CD4-positive, alpha-beta T cell (primary cell): ENCODE measurements around the gene EPHA4. TPM values are rescaled to one million over a fixed set of nuclear protein-coding genes. Genes with fewer than 3 reads are reported as not detected.

Experiments used
- ATAC-seq: fragments of 200-7000 bp; cut with Tn5 transposase; one replicate; pipeline ENCODE4 v1.10.0; 2022; ENCODE audit warnings: mild to moderate bottlenecking; ENCODE audit not compliant: poor library complexity
- CTCF ChIA-PET: fragments of 350-600 bp; sonication (Branson Sonifier 250); formaldehyde crosslinking; loops from one replicate; lab custom pipeline; 2021; ENCODE audit warnings: antibody characterized with exemption, inconsistent platforms; lab: Charles Lee
- POLR2A ChIA-PET: fragments of 350-600 bp; sonication (Branson Sonifier 250); formaldehyde crosslinking; loops from one replicate; lab custom pipeline; 2021; ENCODE audit warnings: antibody characterized with exemption, inconsistent platforms; lab: Charles Lee
- DNase-seq, 14 experiments: peaks; one replicate each; pipeline ENCODE4 v3.0.0-alpha.2; 2013 to 2020; ENCODE audit warnings: mixed read lengths in 2 of 14
- H3K27ac ChIP-seq, 2 donors: one replicate each; pipeline versions ENCODE4 v1.5.1 to v1.7.0; 2013; ENCODE audit warnings: low read length in 2 of 2, low read depth in 1 of 2, mild to moderate bottlenecking in 1 of 2
- H3K27me3 ChIP-seq, 2 experiments: 1 replicate in 1 of 2; 2 replicates in 1 of 2; pipeline versions ENCODE4 v1.6.1 to v1.7.0; 2013; ENCODE audit warnings: low read length in 2 of 2, control low read depth in 1 of 2, mild to moderate bottlenecking in 1 of 2, moderate library complexity in 1 of 2; ENCODE audit not compliant: insufficient read depth in 2 of 2, control insufficient read depth in 1 of 2
- H3K36me3 ChIP-seq: one replicate; pipeline ENCODE4 v1.6.1; 2013; ENCODE audit warnings: low read length, control low read depth; ENCODE audit not compliant: insufficient read depth
- H3K4me1 ChIP-seq: one replicate; pipeline ENCODE4 v1.6.1; 2013; ENCODE audit warnings: low read length, control low read depth; ENCODE audit not compliant: insufficient read depth
- H3K4me3 ChIP-seq: one replicate; pipeline ENCODE4 v1.5.1; 2013; ENCODE audit warnings: mild to moderate bottlenecking, low read length, moderate library complexity
- H3K9me3 ChIP-seq, 2 experiments: 1 replicate in 1 of 2; 2 replicates in 1 of 2; pipeline versions ENCODE4 v1.6.1 to v1.7.0; 2013; ENCODE audit warnings: low read length in 2 of 2, mild to moderate bottlenecking in 2 of 2, control low read depth in 1 of 2, moderate library complexity in 1 of 2; ENCODE audit not compliant: control insufficient read depth in 1 of 2, insufficient read depth in 1 of 2
- H3K27ac Mint-ChIP-seq: one replicate; pipeline ENCODE4 v1.8.0; 2020; ENCODE audit warnings: mixed read lengths
- H3K27me3 Mint-ChIP-seq: one replicate; pipeline ENCODE4 v1.8.0; 2021; ENCODE audit warnings: mixed read lengths
- H3K36me3 Mint-ChIP-seq: one replicate; pipeline ENCODE4 v1.8.0; 2021; ENCODE audit warnings: low read depth, mixed read lengths
- H3K4me1 Mint-ChIP-seq: one replicate; pipeline ENCODE4 v1.8.0; 2021; ENCODE audit warnings: low read depth, mixed read lengths
- H3K4me3 Mint-ChIP-seq: one replicate; pipeline ENCODE4 v1.8.0; 2020; ENCODE audit warnings: mild to moderate bottlenecking, mixed read lengths
- H3K9me3 Mint-ChIP-seq: one replicate; pipeline ENCODE4 v1.8.0; 2020; ENCODE audit warnings: mixed read lengths
- intact Hi-C, 2 experiments: fragments of 100-400 bp; cut with DNase I in 1 of 2; cut with micrococcal nuclease in 1 of 2; formaldehyde crosslinking; loops; one replicate each; pipeline versions ENCODE4 v1.15.1 to v1.9.0; 2023 to 2025; cut with DNase I, micrococcal nuclease
- total RNA-seq, 174 experiments: library from RNA in 2 of 174; stranded (reverse) in 2 of 174; gene quantifications; one replicate each; pipeline ENCODE4 v1.2.3 and lab custom pipeline; 2021 to 2026
- TF ChIP-seq, protein P1 (sequence below): fragments of 200-600 bp; IDR thresholded peaks from one replicate; pipeline ENCODE4 v1.8.0; 2022; ENCODE audit warnings: antibody characterized with exemption, mild to moderate bottlenecking

The EPHA4 gene
- total RNA-seq, 2 experiments from 2014 or later, result 85.7 to 86.5 TPM

DNA sequence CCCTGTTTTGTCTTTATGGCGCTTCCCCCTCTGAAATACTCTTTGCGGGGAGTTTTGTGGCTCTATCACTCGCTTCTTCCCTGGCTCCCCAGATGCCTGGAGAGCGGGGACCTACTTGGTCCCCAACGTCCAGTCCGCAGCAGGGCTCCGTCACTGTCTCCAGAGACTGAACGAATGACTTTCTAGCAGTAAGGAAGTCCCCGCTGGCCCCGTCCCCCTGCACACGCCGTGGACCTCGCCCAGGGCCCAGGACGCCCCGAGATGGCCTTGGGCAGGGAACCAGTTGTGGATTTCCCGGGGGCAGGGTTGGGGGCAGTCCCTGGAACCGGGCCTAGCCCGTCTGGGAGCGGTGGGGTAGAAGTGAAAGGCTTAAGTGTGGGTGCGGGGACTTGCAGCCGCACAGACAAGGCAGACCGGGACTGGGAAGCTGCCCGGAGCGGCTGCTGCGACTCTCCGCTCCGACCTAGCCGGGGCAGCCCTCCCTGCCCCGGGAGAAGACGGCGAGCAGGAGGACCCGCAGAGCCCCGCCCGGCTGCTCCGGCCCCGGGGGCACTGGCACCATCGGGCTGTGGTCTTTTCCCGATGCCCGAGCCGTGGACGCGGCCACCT, 821 bp upstream of the EPHA4 start:
- POLR2A ChIA-PET, result interaction anchor here (0.6 to 3.9 kb wide), 9 partner anchors 25 to 887 kb away, joined by 3 to 106 read pairs (median 5); no protein-coding TSS in a partner anchor
- Histone ChIP-seq H3K27me3 (peaks cover 13 to 60% of the 10 kb centered on the region in 2 experiments), H3K4me1 (peaks cover 47% of the 10 kb centered on the region), H3K36me3 (no peaks in the 10 kb centered on the region), H3K27ac (peak overlapping the region; percentile 2 to 17), H3K4me3 (peak overlapping the region; percentile 84), H3K9me3 (no peaks in the 10 kb centered on the region)
- CTCF ChIA-PET, result interaction anchor here (0.8 to 3.4 kb wide), 11 partner anchors 8 to 886 kb away, joined by 3 to 28 read pairs (median 4); no protein-coding TSS in a partner anchor
- ATAC-seq (peak; percentile 2), DNase-seq (peak in 11 of 14 experiments; percentile 4 to 62 (median 13))
- Mint-ChIP-seq H3K4me1 (peaks cover 38% of the 10 kb centered on the region), H3K9me3 (no peaks in the 10 kb centered on the region), H3K4me3 (peak overlapping the region; percentile 92), H3K36me3 (peaks cover 31% of the 10 kb centered on the region), H3K27ac (peak overlapping the region; percentile 78), H3K27me3 (peaks cover 47% of the 10 kb centered on the region)
- TF ChIP-seq, protein P1, sequence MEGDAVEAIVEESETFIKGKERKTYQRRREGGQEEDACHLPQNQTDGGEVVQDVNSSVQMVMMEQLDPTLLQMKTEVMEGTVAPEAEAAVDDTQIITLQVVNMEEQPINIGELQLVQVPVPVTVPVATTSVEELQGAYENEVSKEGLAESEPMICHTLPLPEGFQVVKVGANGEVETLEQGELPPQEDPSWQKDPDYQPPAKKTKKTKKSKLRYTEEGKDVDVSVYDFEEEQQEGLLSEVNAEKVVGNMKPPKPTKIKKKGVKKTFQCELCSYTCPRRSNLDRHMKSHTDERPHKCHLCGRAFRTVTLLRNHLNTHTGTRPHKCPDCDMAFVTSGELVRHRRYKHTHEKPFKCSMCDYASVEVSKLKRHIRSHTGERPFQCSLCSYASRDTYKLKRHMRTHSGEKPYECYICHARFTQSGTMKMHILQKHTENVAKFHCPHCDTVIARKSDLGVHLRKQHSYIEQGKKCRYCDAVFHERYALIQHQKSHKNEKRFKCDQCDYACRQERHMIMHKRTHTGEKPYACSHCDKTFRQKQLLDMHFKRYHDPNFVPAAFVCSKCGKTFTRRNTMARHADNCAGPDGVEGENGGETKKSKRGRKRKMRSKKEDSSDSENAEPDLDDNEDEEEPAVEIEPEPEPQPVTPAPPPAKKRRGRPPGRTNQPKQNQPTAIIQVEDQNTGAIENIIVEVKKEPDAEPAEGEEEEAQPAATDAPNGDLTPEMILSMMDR, result no peak
- intact Hi-C loops, result loop anchor here (1.0 to 10.0 kb wide), 8 partner anchors 55 to 1836 kb away; no protein-coding TSS in a partner anchor

DNA sequence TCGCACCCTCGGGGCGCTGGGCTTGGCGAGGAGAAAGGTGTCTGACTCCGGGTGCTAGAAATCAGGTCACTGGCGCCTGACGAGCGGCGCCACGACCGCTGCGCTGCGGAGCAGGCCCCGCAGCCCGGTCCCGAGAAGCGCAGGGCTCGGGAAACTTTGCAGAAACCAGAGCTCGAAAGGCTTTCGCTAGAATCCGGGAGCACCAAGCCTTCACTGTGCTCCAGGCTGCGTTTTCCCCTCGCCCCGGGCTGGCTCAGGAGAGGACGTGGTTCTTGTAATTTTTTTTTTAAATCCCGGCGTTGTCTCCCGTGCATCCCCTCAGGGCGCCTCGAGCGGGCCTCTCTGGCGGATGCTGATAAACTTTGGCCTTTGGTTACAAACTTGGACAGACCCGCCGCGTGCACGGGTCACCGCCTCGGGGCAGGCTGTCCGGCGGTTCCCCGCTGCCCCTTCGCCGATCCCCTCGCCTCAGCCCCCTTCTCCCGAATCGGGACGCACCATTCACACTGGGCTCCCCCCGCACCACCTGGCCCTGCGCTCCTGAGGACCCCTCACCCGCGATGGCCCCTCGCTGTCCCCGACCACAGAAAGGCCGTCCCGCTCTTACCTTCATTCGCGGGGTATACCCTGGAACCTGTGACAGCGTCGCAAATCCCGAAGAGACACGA, 419 bp downstream of the EPHA4 start:
- Histone ChIP-seq H3K27ac (peak overlapping the region; percentile 58 to 68), H3K36me3 (no peaks in the 10 kb centered on the region), H3K4me1 (peaks cover 47% of the 10 kb centered on the region), H3K4me3 (peak overlapping the region; percentile 84), H3K9me3 (no peaks in the 10 kb centered on the region), H3K27me3 (peaks cover 13 to 48% of the 10 kb centered on the region in 2 experiments)
- peaks cover 50% of the 10 kb centered on the region for H3K4me1 Mint-ChIP-seq
- H3K27me3 Mint-ChIP-seq, result peaks cover 35% of the 10 kb centered on the region
- no peaks in the 10 kb centered on the region for H3K9me3 Mint-ChIP-seq
- peaks cover 39% of the 10 kb centered on the region for H3K36me3 Mint-ChIP-seq
- ATAC-seq (peak; percentile 10), DNase-seq (peak in 11 of 14 experiments; percentile 5 to 68 (median 19))
- POLR2A ChIA-PET, result interaction anchor here (0.6 to 3.9 kb wide), 13 partner anchors 11 to 886 kb away, joined by 3 to 106 read pairs (median 3); no protein-coding TSS in a partner anchor
- intact Hi-C loops, result loop anchor here (1.0 to 10.0 kb wide), 7 partner anchors 17 to 1834 kb away; no protein-coding TSS in a partner anchor
- CTCF ChIA-PET, result interaction anchor here (1.5 to 3.4 kb wide), 3 partner anchors 52 to 125 kb away, joined by 6 to 28 read pairs (median 8); no protein-coding TSS in a partner anchor
- peak overlapping the region; percentile 92 for H3K4me3 Mint-ChIP-seq
- TF ChIP-seq, protein P1, result no peak
- peak overlapping the region; percentile 78 for H3K27ac Mint-ChIP-seq

DNA sequence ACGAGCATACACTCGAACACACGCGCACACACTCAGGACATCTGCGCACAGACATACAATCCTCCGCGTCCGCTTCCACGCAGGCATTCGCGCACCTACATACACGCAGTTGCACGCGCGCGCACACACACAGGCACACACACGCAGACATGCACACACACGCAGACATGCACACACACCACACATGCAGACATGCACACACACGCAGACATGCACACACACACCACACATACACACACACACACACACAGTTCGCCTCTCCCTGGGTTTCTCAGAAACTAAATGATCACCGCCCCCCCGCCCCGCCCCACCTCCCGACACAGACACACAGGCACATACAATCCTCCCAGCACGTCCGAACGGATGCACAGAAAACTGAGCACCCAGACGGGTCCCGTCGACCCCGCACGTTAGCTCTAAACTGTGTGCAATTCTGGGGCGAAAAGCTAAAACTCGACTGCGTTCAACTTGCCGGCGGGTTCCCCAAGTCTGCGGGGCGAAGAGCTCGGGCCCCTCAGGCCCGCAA, 1.0 kb downstream of the EPHA4 start:
- H3K9me3 ChIP-seq, result no peaks in the 10 kb centered on the region
- Mint-ChIP-seq H3K27me3 (peaks cover 31% of the 10 kb centered on the region), H3K9me3 (no peaks in the 10 kb centered on the region), H3K36me3 (peaks cover 39% of the 10 kb centered on the region), H3K4me1 (peaks cover 55% of the 10 kb centered on the region), H3K4me3 (peak overlapping the region; percentile 92), H3K27ac (peak overlapping the region; percentile 78)
- peaks cover 13 to 42% of the 10 kb centered on the region in 2 experiments for H3K27me3 ChIP-seq
- intact Hi-C loops, result loop anchor here (2.0 to 10.0 kb wide), 6 partner anchors 16 to 1834 kb away; no protein-coding TSS in a partner anchor
- TF ChIP-seq, protein P1, result no peak
- H3K36me3 ChIP-seq, result no peaks in the 10 kb centered on the region
- DNase-seq (peak; percentile 20 to 71 (median 36)), ATAC-seq (peak; percentile 26)
- CTCF ChIA-PET, result interaction anchor here (3.4 kb wide), 1 partner anchor 52 kb away, joined by 28 read pairs; no protein-coding TSS in a partner anchor
- H3K4me1 ChIP-seq, result peaks cover 47% of the 10 kb centered on the region
- peak overlapping the region; percentile 84 for H3K4me3 ChIP-seq
- POLR2A ChIA-PET, result interaction anchor here (0.7 to 3.9 kb wide), 11 partner anchors 11 to 104 kb away, joined by 3 to 106 read pairs (median 3); no protein-coding TSS in a partner anchor
- H3K27ac ChIP-seq, result peak overlapping the region in 1 of 2 donors; percentile 68
